Measurements from ENCODE around the gene COPB2.

The COPB2 gene

DNA sequence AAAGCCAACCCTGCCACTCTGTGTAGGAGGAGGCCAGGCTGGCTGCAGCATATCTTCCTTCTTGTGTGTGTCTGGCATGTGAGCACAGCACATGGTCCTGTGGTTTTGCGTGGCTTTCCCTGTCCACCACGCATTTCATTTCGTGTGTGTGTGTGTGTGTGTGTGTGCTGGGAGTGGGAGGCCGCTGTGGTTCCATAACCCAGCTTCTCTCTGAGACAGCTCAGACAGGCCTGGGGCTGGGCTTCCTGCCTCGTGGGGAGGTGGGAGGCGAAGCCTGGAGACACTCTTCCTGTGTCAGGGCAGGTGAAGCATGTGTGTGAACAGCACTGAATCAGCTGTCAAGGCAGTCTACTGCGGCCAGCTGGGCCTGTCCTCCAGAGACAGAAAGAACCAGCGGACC, 61.6 kb downstream of the COPB2 start:
- no peak for DNase-seq (ENCODE audit: low read depth)

DNA sequence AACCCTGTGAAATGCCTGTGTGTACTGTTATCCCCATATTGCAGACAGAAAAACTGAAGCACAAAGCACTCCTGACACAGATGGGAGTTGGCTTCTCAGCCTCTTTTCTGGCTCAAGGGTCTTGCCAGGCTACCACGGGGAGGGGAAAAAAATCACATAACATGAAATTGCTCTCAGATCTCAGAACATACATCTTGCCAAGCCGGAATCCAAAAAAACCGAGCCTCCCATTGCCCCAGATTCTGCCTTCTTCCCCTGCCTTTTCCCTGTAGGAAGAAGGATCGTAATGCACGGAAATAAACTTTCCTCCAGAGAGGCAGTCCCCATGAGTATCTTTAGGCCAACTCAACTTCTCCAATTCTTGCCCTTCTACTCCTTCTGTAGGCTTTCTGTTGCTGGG, 62.2 kb downstream of the COPB2 start:
- DNase-seq (ENCODE audit: low read depth) = no peak

GRCh38 chr3:139326707-139327106, 62.7 kb downstream of the COPB2 start:
- DNase-seq (ENCODE audit: low read depth) = no peak

DNA sequence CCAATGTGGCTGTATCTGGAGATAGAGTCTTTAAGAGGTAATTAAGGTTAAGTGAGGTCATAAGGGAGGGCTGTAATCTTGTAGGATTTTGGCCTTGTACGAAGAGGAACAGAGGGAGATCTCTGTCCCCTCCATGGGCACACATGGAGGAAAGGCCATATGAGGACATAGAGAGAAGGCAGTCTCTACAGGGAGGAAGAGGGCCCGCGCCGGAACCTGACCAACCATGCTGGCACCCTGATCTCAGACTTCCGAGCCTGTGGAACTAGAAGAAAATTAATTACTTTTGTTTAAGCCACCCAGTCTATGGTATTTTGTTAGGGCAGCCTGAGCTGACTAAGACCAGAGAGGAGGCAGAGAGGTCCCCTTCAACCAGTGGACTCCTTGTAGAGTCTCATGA, 63.3 kb downstream of the COPB2 start:
- no peak for DNase-seq (ENCODE audit: low read depth)

DNA sequence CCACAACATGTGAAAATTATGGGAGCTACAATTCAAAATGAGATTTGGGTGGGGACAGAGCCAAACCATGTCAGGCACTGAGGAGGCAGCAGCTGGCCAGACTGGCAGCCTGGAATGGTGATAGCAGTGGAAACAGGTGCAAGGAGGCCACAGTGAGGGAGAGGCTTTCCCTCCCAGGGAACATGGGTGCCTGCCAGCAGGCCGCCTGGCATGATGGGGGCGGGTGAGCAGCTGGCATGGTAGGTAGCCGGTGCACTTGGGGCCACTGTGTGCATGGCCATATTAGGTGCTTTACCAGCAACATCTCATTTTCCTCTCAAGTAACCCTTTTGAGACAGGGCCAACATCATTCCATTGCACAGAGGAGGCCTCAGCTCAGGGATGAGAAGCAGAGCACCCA, 63.9 kb downstream of the COPB2 start:
- no peak for DNase-seq (ENCODE audit: low read depth)

DNA sequence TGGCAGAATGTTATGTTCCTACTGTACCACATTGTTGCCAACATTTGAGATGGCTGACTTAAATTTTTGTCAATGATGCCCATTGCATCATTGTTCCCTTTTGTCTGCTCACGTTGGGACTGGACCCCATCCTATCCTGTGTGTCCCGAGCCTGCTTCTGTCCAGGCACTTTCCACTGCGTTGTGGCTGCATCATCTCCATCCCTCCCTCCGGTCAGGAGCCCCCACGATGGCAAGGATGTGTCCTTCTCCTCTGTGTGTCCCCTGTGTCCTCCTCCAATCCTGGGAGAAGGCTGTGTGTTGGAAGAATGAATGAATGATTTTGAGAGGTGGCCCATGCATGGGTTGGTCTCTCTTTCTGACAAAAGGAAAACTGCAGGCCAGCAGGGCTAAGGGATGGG, 65.0 kb downstream of the COPB2 start:
- no peak for DNase-seq (ENCODE audit: low read depth)

GRCh38 chr3:139323146-139323545, 66.3 kb downstream of the COPB2 start:
- no peak for DNase-seq (ENCODE audit: low read depth)

DNA sequence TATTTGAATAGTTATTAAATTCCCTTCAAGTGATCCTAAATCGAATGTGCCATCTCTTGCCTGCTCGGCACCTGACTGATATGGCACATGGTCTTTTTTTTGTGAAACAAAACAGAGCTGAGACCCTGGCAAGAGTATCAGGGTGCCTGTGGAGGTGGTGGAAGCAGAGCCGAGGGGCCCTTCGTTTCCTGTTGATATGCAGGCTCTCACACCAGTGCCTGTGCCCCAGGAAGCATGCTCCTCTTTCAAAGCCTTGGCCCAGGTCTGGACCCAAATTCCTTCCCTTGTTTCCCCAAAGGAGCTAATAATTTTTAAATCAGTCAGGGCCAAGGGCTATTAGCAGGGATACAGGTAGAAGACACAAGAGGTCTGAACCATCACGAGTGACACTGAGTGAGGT, 67.1 kb downstream of the COPB2 start:
- no peak for DNase-seq (ENCODE audit: low read depth)

- DNase-seq (ENCODE audit: low read depth) = no peak
These were observed 68.7 kb downstream of the COPB2 start for GRCh38 chr3:139320551-139321309.

GRCh38 chr3:139319428-139320402, 69.7 kb downstream of the COPB2 start:
- DNase-seq (ENCODE audit: low read depth) = no peak

DNA sequence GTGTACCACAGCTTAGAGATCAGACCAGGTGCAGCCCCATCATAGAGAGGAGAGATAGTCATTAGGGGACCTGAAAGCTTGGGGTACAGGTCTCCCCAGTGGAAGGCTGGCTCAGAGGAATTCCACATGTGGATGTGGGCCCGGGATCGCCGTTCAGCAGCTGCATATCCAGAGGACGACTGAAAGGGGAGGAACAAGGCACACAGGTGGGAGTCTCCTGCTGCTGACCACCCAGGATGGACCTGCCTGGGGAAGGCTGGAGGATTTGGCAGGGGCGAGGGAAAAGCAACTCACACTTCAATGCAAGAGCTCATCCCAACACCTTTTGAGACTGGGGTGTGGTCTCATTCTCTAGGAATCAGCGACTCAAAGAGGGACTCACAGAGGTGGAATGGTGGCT, 70.6 kb downstream of the COPB2 start:
- DNase-seq (ENCODE audit: low read depth) = no peak

- no peak for DNase-seq (ENCODE audit: low read depth)
These were observed 71.0 kb downstream of the COPB2 start for GRCh38 chr3:139318431-139318816.

GRCh38 chr3:139317660-139318430, 71.6 kb downstream of the COPB2 start:
- no peak for DNase-seq (ENCODE audit: low read depth)

- no peak for DNase-seq (ENCODE audit: low read depth)
These were observed 72.2 kb downstream of the COPB2 start for GRCh38 chr3:139317215-139317614.

- DNase-seq (ENCODE audit: low read depth) = no peak
These were observed 75.5 kb downstream of the COPB2 start for GRCh38 chr3:139313921-139314320.

GRCh38 chr3:139312959-139313358, 76.5 kb downstream of the COPB2 start:
- DNase-seq (ENCODE audit: low read depth) = no peak

- no peak for DNase-seq (ENCODE audit: low read depth)
These were observed 77.0 kb downstream of the COPB2 start for GRCh38 chr3:139312416-139312815.

- no peak for DNase-seq (ENCODE audit: low read depth)
These were observed 77.9 kb downstream of the COPB2 start for GRCh38 chr3:139311557-139311956.

- no peak for DNase-seq (ENCODE audit: low read depth)
These were observed 78.9 kb downstream of the COPB2 start for GRCh38 chr3:139310474-139310933.

DNA sequence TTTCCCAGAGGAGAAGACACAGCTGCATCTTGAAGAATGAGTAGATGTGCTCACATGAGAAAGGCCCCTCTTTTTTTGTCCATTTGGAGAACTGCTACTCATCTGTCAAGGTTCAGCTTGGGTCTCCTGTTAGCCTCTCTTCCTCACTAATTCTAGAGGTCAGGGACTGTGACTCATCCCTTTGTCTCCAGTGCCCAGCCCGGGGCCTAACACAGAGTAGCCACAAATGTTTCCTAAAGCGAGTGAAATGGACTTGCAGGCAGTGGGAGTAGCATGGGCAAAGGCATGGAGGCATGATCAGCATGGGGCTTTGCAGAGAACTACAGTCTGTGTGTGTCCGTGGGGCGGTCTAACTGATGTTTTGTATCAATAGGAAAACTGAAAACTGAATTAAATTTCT, 79.6 kb downstream of the COPB2 start:
- no peak for DNase-seq (ENCODE audit: low read depth)

DNA sequence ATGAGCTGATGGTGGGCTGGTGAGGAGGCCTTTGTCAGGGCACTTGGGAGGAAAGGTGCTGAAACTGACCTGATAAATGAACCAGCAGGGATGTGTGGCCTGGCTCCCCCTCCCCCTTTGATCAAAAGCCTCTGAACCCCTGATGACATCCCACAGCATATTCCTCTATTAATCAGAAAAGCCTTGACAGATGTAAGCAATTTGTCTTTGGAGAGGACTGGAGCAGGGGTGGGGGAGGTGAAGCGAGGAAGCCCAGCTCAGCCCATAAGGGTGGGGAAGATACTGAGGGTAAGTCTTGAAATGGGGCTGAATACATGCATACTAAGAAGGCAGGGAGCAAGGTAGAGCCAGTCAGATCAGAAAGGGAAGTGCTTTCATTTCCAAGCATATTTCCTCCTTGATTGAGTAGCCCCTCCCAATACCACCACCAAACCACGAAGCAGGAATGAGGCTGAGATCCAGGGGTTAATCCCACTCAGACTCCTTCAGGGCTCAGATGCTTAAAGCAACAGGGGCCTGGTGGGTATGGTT, 80.3 kb downstream of the COPB2 start:
- no peak for DNase-seq (ENCODE audit: low read depth)

- no peak for DNase-seq (ENCODE audit: low read depth)
These were observed 80.9 kb downstream of the COPB2 start for GRCh38 chr3:139308560-139308959.
